D721Med (cell line): ENCODE measurements around the gene GPC2.

Experiments
- DNase-seq: peaks from one replicate; pipeline ENCODE4 v3.0.0; 2011; ENCODE audit warnings: low spot score; ENCODE audit not compliant: insufficient read length
- FAIRE-seq: peaks from 2 replicates; lab custom pipeline; 2011; peaks lifted over from hg19 to GRCh38; lab: Jason Lieb, UNC
- TF ChIP-seq, protein P1 (sequence below): IDR thresholded peaks from 2 replicates; pipeline ENCODE4 v1.5.1; 2012; ENCODE audit warnings: mild to moderate bottlenecking, control low read depth; ENCODE audit not compliant: insufficient read depth; ENCODE audit errors: missing control alignments

GPC2 gene

DNA sequence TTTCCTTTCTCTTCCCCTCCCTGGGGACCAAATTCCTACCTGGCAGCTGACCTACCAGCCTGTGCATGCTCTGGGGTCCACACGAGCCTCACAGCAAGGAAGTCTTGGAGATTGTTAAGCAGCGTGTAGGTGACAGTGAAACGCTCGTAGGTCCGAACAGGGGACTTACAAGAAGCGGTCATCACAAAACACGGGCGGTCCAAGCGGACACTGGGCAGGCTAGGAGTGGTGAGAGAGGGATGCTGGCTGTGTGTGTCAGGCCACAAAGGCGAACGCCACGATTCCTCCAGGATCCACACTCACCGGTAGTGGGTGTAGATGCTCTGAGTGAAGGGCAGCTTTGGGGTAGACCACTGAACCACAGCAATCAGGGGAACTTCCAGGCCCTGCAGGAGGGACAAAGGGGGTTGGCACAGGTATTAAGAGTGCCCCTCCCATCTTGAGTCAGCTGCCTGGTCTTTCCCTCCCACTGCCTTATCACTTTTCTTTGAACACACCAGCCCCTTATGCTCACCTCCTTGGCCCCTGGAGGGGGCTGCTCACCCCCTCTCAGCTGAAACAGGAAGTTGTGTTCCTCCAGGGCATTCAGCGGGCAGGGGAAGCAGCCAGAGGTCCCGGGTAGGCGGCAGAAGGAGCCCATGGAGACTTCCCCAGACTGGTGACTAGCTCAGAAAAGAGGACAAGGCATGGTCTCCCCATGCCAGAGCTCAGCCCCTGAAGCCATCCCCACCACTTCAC is 20.7 kb downstream of the GPC2 start:
- FAIRE-seq = no peak
- TF ChIP-seq, protein P1, sequence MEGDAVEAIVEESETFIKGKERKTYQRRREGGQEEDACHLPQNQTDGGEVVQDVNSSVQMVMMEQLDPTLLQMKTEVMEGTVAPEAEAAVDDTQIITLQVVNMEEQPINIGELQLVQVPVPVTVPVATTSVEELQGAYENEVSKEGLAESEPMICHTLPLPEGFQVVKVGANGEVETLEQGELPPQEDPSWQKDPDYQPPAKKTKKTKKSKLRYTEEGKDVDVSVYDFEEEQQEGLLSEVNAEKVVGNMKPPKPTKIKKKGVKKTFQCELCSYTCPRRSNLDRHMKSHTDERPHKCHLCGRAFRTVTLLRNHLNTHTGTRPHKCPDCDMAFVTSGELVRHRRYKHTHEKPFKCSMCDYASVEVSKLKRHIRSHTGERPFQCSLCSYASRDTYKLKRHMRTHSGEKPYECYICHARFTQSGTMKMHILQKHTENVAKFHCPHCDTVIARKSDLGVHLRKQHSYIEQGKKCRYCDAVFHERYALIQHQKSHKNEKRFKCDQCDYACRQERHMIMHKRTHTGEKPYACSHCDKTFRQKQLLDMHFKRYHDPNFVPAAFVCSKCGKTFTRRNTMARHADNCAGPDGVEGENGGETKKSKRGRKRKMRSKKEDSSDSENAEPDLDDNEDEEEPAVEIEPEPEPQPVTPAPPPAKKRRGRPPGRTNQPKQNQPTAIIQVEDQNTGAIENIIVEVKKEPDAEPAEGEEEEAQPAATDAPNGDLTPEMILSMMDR = no peak
- DNase-seq = no peak

- DNase-seq (no peak), FAIRE-seq (no peak)
- TF ChIP-seq, protein P1 = no peak
These were observed 21.4 kb downstream of the GPC2 start for GRCh38 chr7:100155553-100156317.

GRCh38 chr7:100154651-100155491 is 22.3 kb downstream of the GPC2 start:
- no peak for FAIRE-seq
- no peak for DNase-seq
- TF ChIP-seq, protein P1 = no peak

- DNase-seq (no peak), FAIRE-seq (no peak)
- TF ChIP-seq, protein P1 = no peak
These were observed 23.3 kb downstream of the GPC2 start for GRCh38 chr7:100153708-100154535.

GRCh38 chr7:100152937-100153666 is 24.1 kb downstream of the GPC2 start:
- FAIRE-seq (no peak), DNase-seq (no peak)
- TF ChIP-seq, protein P1 = no peak

- TF ChIP-seq, protein P1 = no peak
- no peak for FAIRE-seq
These were observed 24.8 kb downstream of the GPC2 start for GRCh38 chr7:100152404-100152803.

More at GRCh38 chr7:100152404-100152803, 24.8 kb downstream of the GPC2 start:
- DNase-seq = no peak
